ENCODE results near the gene EOMES.

Gene EOMES

DNA sequence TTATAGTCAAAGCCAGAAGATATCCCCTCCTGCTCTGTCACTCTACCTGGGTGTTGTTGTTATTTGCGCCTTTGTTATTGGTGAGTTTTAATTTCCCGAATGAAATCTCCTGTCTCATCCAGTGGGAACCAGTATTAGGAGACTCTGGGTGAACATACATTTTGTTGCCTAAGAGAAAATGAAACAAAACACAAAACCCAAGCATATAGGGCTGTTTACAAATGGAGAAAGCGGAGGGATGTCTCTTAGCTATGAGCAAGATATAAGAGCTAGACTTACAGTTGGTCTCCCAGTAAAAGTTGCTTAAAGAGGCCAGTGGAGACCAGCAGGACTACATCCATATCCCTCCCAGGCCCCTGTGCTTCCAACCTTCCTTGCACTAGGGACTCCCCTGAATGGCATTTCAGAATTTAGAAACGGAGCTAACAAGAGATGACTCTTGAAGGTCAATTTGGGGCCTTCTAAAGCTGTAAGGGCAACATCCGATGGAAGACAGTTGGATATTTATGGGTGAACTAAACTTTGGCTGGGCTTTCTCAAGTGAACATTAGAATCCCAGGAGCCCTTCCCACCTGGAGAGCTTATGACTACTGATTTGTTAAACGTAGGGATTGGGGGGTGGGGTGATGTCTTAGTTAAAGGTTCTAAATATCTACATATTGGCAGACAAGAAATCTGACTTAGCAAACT, 2.7 kb downstream of the EOMES start:
- DNase-seq: no peak

DNA sequence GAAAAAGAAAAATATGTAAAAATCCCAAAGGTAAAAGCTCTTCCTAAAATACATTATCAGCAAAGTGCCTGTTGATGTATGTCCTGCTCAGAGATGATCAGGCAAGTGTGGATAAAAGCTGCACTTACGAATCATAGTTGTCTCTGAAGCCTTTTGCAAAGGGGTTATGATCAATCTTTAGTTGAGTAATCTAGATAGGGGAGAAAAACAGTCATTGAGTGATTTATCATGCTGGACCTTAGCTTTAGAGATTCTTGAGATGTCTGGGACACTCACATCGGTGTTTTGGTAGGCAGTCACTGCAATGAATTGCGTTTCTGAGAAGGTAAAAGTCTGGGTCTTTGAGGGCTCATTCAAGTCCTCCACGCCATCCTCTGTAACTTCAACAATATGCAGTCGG, 3.7 kb downstream of the EOMES start:
- DNase-seq: no peak

GRCh38 chr3:27717200-27717852, 4.8 kb downstream of the EOMES start:
- DNase-seq: no peak

- DNase-seq: no peak
These were observed 5.8 kb downstream of the EOMES start for GRCh38 chr3:27716309-27716708.

DNA sequence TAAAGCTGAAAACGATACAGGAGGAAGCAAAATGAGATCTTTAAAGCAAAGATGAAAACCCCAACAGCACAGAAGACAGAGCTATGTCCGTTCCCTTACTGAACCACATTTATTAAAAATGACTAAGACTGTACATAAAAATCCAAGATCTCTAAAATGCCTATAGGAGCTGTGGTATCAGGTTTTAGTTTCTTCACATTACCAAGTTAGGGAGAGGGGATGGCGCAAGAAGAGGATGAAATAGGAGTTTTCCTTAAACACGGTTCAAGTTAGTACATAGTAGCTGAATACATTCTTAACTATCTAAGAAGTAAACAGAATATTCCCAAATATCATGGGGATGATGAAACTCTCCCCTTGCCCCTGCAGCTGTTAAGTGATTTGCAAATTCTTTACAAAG, 6.3 kb downstream of the EOMES start:
- DNase-seq: no peak

GRCh38 chr3:27715454-27715806, 6.7 kb downstream of the EOMES start:
- no peak for DNase-seq

GRCh38 chr3:27714692-27715453, 7.2 kb downstream of the EOMES start:
- no peak for DNase-seq

DNA sequence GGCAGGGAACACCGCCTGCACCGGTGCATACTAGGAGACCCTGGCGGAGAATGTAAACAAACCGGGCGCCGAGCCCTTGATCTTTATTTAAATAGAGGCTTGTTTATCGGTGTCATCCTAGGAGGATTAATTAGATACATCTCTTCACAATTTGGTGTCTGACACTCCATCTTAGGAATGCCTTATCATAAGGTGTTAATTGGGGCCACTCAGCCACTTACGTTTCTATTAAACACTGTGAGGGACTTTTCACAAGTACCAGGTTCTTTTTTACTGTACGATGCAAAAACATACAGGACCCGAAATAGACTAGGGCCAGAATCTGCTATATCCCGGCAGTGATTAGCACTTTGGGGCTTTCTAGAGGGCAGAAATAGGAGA, 8.0 kb downstream of the EOMES start:
- no peak for DNase-seq

DNA sequence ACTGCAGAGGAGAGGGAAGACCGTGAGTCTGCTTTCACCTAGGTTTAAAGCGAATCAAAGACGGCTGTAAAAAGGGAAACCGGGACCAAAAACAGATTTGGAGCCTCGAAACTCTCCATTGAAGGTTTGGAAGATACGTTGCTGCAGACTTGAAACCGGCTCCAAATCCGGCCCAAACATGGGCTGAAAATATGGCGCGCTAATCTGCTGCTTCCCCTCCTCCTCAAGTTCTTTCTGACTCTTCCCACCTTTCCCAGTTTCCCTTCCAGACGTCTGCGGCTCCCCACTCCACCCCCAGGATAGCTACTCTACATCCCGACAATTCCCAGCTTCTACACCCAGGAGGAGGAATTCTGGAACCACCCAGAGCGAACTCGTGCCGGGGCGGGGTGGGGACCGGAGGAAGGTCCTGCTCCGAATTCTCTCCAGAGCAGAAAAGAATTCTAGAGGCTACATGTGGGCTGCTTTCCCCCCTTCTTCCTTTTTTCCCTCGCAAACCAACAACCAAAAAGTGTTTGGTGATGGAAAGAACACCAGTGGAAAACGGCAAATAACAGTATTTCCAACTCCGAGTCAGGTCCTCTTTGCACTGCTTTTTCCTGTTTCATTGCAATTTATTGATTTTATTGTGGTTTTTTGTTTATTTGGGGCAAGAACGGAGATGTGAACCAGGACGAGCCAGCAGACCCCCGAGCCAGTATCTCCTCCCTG, 8.5 kb downstream of the EOMES start:
- no peak for DNase-seq

GRCh38 chr3:27713078-27713423, 9.1 kb downstream of the EOMES start:
- no peak for DNase-seq

DNA sequence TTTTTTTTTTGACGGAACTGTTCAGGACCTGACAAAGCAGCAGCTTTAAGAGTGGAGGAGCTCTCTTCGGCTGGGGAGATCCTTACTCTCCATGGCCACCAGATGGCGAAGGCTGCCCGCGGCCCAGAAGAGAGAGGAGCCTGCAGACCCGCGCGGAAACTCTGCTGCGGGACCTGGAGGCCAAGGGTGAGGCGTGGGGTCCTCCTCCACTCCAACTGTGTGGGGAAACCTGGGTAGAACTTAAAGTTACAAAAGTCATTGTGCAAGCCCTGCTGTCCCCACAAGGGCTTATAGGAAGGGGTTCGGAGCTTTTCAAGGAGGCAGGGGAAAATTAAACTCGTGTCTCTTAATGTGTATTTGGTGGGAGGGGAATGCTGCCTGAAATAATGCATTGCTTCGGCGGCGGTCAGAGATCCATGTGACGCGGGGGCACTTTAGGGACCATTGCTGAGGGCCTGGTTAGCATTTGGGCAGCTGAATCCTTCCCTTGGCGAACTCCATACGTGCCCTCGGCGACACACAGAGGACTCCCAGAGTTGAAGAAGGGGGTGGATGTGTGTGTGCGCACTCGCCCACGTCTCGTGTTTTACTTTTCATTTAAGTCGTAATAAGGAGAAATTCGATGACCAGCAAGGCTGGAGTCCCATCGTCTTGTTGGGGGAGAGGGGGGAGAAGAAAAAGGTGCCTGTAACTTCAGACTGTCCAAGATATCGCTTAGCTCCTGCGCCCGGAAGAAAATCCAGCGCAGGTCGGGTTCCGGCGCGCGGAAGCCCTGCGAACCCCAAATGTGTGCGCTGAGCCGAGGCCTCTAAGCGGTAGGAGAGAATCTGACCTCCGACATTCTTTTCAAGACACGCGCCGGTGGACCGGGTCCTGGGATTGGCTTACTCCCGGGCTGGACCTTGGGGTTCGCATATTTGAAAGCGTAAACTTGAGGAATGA, 9.7 kb downstream of the EOMES start:
- DNase-seq: peak; percentile 55

GRCh38 chr3:27708250-27708649, 13.9 kb downstream of the EOMES start:
- no peak for DNase-seq

- no peak for DNase-seq
These were observed 23.1 kb downstream of the EOMES start for GRCh38 chr3:27699067-27699466.

- DNase-seq: no peak
These were observed 25.2 kb downstream of the EOMES start for GRCh38 chr3:27696906-27697305.

DNA sequence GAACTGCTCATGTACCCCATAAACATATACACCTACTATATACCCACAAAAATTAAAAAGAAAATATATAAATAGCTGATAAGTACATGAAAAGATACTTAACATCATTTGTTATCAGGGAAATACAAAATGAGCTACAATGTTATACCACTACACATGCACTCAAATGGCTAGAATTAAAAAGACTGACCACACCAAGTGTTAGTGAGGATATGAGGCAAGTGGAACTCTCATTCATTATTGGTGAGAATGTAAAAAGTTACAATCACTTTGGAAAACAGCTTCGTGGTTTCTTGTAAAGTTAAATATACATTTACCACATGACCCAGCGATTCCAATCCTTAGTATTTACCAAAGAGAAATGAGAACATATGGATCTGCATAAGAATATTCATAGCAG, 26.5 kb downstream of the EOMES start:
- no peak for DNase-seq

DNA sequence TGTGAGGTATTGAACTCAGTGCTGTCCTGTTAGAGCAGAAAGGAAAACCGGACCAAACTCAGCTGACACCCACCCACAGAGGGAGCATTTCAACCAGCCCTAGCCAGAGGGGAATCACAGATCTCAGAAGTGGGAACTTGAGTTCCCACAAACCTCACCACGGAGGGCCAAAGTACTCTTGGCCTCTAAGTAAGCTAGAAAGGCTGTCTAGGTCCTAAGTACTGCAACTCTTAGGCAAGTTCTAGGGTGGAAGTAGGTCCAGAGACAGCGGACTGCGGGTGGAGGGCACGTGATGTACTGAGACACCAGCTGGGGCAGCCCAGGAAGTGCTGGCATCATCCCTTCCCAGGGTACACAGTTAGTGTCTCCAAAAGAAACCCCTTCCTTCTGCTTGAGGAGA, 34.1 kb downstream of the EOMES start:
- DNase-seq: no peak

GRCh38 chr3:27686642-27687041, 35.5 kb downstream of the EOMES start:
- peak; percentile 15 for DNase-seq

GRCh38 chr3:27685474-27685873, 36.6 kb downstream of the EOMES start:
- no peak for DNase-seq

DNA sequence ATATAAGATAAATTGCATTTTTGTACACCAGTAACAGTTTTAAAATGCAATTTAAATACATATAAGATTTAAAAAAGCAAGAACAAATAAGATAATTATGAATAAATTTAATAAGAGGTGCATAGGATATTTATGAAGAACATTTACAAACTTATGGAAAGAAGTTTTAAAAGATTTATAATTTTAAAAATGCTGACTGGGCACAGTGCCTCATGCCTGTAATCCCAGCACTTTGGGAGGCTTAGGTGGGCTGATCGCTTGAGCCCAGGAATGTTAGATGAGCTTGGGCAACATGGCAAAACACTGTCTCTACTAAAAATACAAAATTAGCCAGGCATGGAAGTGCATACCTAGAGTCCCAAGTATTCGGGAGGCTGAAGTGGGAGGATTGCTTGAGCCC, 37.8 kb downstream of the EOMES start:
- DNase-seq: no peak

- peak; percentile 64 for DNase-seq
These were observed 40.8 kb downstream of the EOMES start for GRCh38 chr3:27681249-27681748.

- DNase-seq: no peak
These were observed 41.4 kb downstream of the EOMES start for GRCh38 chr3:27680517-27681246.

GRCh38 chr3:27679691-27680090, 42.4 kb downstream of the EOMES start:
- DNase-seq: no peak

All from kidney glomerular epithelial cell (primary cell).